DOHH2 (cell line): Measurements from ENCODE around the gene FBP1.

Source experiments
- H3F3A ChIP-seq: fragments of 200-600 bp; sonication (generic), shearing (Covaris generic); 2 replicates; pipeline ENCODE4 v1.6.0; 2016; ENCODE audit warnings: antibody characterized with exemption, mild to moderate bottlenecking; ENCODE audit not compliant: control insufficient read depth, insufficient read depth
- H3K27ac ChIP-seq: fragments of 200-600 bp; sonication (generic); 2 replicates; pipeline ENCODE4 v1.5.1; 2014; ENCODE audit warnings: low read depth, mild to moderate bottlenecking, low read length, moderate library complexity
- H3K27me3 ChIP-seq: fragments of 200-600 bp; sonication (generic); 2 replicates; pipeline ENCODE4 v1.6.1; 2014; ENCODE audit warnings: mild to moderate bottlenecking, low read length, mixed read lengths; ENCODE audit not compliant: control insufficient read depth
- H3K36me3 ChIP-seq: fragments of 200-600 bp; sonication (generic); 2 replicates; pipeline ENCODE4 v1.6.1; 2014; ENCODE audit warnings: mild to moderate bottlenecking, low read length, moderate library complexity, mixed read lengths; ENCODE audit not compliant: control insufficient read depth
- H3K4me1 ChIP-seq: fragments of 200-600 bp; sonication (generic); 2 replicates; pipeline ENCODE4 v1.6.1; 2014; ENCODE audit warnings: mild to moderate bottlenecking, low read length, mixed read lengths; ENCODE audit not compliant: control insufficient read depth
- H3K4me2 ChIP-seq: fragments of 200-600 bp; sonication (generic); 2 replicates; pipeline ENCODE4 v1.6.0; 2014; ENCODE audit warnings: mild to moderate bottlenecking, low read length, moderate library complexity
- H3K4me3 ChIP-seq: fragments of 200-600 bp; sonication (generic); 2 replicates; pipeline ENCODE4 v1.5.1; 2014; ENCODE audit warnings: mild to moderate bottlenecking, low read length, mixed read lengths
- H3K79me2 ChIP-seq: fragments of 200-600 bp; sonication (generic); 2 replicates; pipeline ENCODE4 v1.6.1; 2014; ENCODE audit warnings: mild to moderate bottlenecking, low read length, mixed read lengths; ENCODE audit not compliant: control insufficient read depth
- H3K9me2 ChIP-seq: fragments of 200-600 bp; sonication (generic); replicated peaks from 2 replicates; pipeline ENCODE4 v1.6.1; 2014; ENCODE audit warnings: mild to moderate bottlenecking, low read length, mixed read lengths; ENCODE audit not compliant: control insufficient read depth
- H3K9me3 ChIP-seq: fragments of 200-600 bp; sonication (generic); 2 replicates; pipeline ENCODE4 v1.6.1; 2014; ENCODE audit warnings: antibody characterized with exemption, low read length, mixed read lengths; ENCODE audit not compliant: control insufficient read depth, insufficient read depth
- H4K20me1 ChIP-seq: fragments of 200-600 bp; sonication (generic); 2 replicates; pipeline ENCODE4 v1.6.0; 2014; ENCODE audit warnings: low read depth, mild to moderate bottlenecking, antibody characterized with exemption, low read length, moderate library complexity; ENCODE audit not compliant: control insufficient read depth, insufficient read depth
- EZH2phosphoT487 ChIP-seq: fragments of 200-600 bp; sonication (generic); IDR thresholded peaks from 2 replicates; pipeline ENCODE4 v1.6.1; 2017; ENCODE audit warnings: borderline replicate concordance, mild to moderate bottlenecking, antibody characterized with exemption, low read length, moderate library complexity, mixed read lengths
- TF ChIP-seq, protein P1 (sequence below): fragments of 200-600 bp; sonication (generic); IDR thresholded peaks from one replicate; pipeline ENCODE4 v1.5.1; 2014; ENCODE audit warnings: antibody characterized with exemption, mild to moderate bottlenecking, low read depth, low read length; ENCODE audit not compliant: poor library complexity, severe bottlenecking

The FBP1 gene

GRCh38 chr9:94581728-94582127 is 57.6 kb downstream of the FBP1 start:
- TF ChIP-seq, protein P1, sequence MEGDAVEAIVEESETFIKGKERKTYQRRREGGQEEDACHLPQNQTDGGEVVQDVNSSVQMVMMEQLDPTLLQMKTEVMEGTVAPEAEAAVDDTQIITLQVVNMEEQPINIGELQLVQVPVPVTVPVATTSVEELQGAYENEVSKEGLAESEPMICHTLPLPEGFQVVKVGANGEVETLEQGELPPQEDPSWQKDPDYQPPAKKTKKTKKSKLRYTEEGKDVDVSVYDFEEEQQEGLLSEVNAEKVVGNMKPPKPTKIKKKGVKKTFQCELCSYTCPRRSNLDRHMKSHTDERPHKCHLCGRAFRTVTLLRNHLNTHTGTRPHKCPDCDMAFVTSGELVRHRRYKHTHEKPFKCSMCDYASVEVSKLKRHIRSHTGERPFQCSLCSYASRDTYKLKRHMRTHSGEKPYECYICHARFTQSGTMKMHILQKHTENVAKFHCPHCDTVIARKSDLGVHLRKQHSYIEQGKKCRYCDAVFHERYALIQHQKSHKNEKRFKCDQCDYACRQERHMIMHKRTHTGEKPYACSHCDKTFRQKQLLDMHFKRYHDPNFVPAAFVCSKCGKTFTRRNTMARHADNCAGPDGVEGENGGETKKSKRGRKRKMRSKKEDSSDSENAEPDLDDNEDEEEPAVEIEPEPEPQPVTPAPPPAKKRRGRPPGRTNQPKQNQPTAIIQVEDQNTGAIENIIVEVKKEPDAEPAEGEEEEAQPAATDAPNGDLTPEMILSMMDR = no peak
- no peak for TF ChIP-seq EZH2phosphoT487
- Histone ChIP-seq H3K9me2 (no peaks in the 10 kb centered on the region), H3K9me3 (no peaks in the 10 kb centered on the region), H4K20me1 (no peaks in the 10 kb centered on the region), H3K4me2 (no peak overlapping the region), H3F3A (no peaks in the 10 kb centered on the region), H3K27ac (no peak overlapping the region), H3K4me1 (0 out of 2 replicates have a peak, but pooled peaks cover 4% of the 10 kb centered on the region), H3K27me3 (peaks cover 4% of the 10 kb centered on the region), H3K79me2 (no peaks in the 10 kb centered on the region), H3K36me3 (no peaks in the 10 kb centered on the region), H3K4me3 (no peak overlapping the region)

GRCh38 chr9:94577571-94577970 is 61.7 kb downstream of the FBP1 start:
- Histone ChIP-seq H3K27ac (no peak overlapping the region), H3K9me2 (no peaks in the 10 kb centered on the region)

GRCh38 chr9:94577036-94577435 is 62.3 kb downstream of the FBP1 start:
- H3K4me2 ChIP-seq = no peak overlapping the region
- TF ChIP-seq, protein P1 = no peak
- no peak for TF ChIP-seq EZH2phosphoT487
- no peak overlapping the region for H3K27ac ChIP-seq

More at GRCh38 chr9:94577571-94577970, 61.7 kb downstream of the FBP1 start:
- Histone ChIP-seq H3K36me3 (no peaks in the 10 kb centered on the region), H3K79me2 (no peaks in the 10 kb centered on the region), H4K20me1 (no peaks in the 10 kb centered on the region), H3F3A (no peaks in the 10 kb centered on the region), H3K27me3 (peaks cover 8% of the 10 kb centered on the region), H3K9me3 (no peaks in the 10 kb centered on the region), H3K4me1 (peaks cover 10% of the 10 kb centered on the region), H3K4me3 (no peak overlapping the region), H3K4me2 (no peak overlapping the region)
- TF ChIP-seq, protein P1 = no peak
- no peak for TF ChIP-seq EZH2phosphoT487

More at GRCh38 chr9:94577036-94577435, 62.3 kb downstream of the FBP1 start:
- H3K9me3 ChIP-seq = no peaks in the 10 kb centered on the region
- H3K4me3 ChIP-seq = no peak overlapping the region
- no peaks in the 10 kb centered on the region for H3K9me2 ChIP-seq
- no peaks in the 10 kb centered on the region for H3K79me2 ChIP-seq
- no peaks in the 10 kb centered on the region for H3K36me3 ChIP-seq
- peaks cover 10% of the 10 kb centered on the region for H3K4me1 ChIP-seq
- no peaks in the 10 kb centered on the region for H4K20me1 ChIP-seq
- H3K27me3 ChIP-seq = peaks cover 8% of the 10 kb centered on the region
- no peaks in the 10 kb centered on the region for H3F3A ChIP-seq
